ENCODE results near the gene NDOR1.

NDOR1 gene

DNA sequence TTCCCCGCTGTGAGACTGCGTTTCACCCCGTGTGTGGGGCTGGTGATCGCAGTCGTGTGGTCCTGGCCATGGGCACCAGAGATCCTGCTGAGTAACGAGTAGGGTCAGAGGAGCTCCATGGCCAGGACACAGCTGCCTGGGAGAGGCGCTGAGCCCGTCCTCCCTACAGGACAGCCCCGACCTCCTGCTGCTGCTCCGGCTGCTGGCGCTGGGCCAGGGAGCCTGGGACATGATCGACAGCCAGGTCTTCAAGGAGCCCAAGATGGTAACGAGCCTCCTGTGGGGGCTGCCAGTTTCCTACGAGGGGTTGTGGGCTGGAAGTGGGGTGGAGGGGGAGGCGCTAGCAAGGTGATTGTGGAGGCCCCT is 60.6 kb downstream of the NDOR1 start:
- no peak for DNase-seq

Measured in eye (tissue), 1 donor.